ENCODE data around the gene GSTP1. TPM values are rescaled to one million over a fixed set of nuclear protein-coding genes. Genes with fewer than 3 reads are reported as not detected.
"Not testable (repeated sequence)": the region's sequence is repeated elsewhere in the genome, so short reads cannot be mapped to it uniquely, and the experiment has no call there.

GSTP1 gene
- total RNA-seq, 2 donors from 2014 or later = 540 to 577 TPM

- WGBS = 93% methylated on average over 1 of the region's 1 CpG
- DNase-seq (ENCODE audit: low spot score) = no peak
- no peaks in the 10 kb centered on the region for H3K27me3 ChIP-seq (replicated peaks; ENCODE audit: insufficient read depth)
- no peak overlapping the region for H3K27ac ChIP-seq
- no peaks in the 10 kb centered on the region for H3K9me3 ChIP-seq
- no peak overlapping the region for H3K4me3 ChIP-seq
- H3K36me3 ChIP-seq = no peaks in the 10 kb centered on the region
- intact Hi-C loops (cut with DNase I) = no loop called here
- H3K4me1 ChIP-seq (replicated peaks) = no peaks in the 10 kb centered on the region
- TF ChIP-seq CTCF (IDR thresholded peaks at IDR 0.05) (no peak), POLR2AphosphoS5 (IDR thresholded peaks at IDR 0.05) (no peak), POLR2A (IDR thresholded peaks at IDR 0.05) (no peak)
Observed at GRCh38 chr11:67588136-67588503, 4.5 kb downstream of the GSTP1 start.

GRCh38 chr11:67588899-67589415 lies 5.3 kb downstream of the GSTP1 start:
- H3K4me3 ChIP-seq; H3K36me3 ChIP-seq; H3K9me3 ChIP-seq; H3K4me1 ChIP-seq (replicated peaks); H3K27me3 ChIP-seq (replicated peaks; ENCODE audit: insufficient read depth); intact Hi-C loops (cut with DNase I); DNase-seq (ENCODE audit: low spot score); H3K27ac ChIP-seq: not testable (repeated sequence)
- WGBS = 77% methylated on average over 11 of the region's 11 CpGs

GRCh38 chr11:67592880-67593564 lies 9.4 kb downstream of the GSTP1 start:
- H3K4me3 ChIP-seq = no peak overlapping the region
- TF ChIP-seq POLR2A (IDR thresholded peaks at IDR 0.05) (no peak), POLR2AphosphoS5 (IDR thresholded peaks at IDR 0.05) (no peak), CTCF (IDR thresholded peaks at IDR 0.05) (no peak)
- intact Hi-C loops (cut with DNase I) = no loop called here
- no peaks in the 10 kb centered on the region for H3K9me3 ChIP-seq
- no peaks in the 10 kb centered on the region for H3K36me3 ChIP-seq
- DNase-seq (ENCODE audit: low spot score) = no peak
- H3K4me1 ChIP-seq (replicated peaks) = no peaks in the 10 kb centered on the region
- no peaks in the 10 kb centered on the region for H3K27me3 ChIP-seq (replicated peaks; ENCODE audit: insufficient read depth)
- WGBS = 45% methylated on average over 12 of the region's 12 CpGs
- H3K27ac ChIP-seq = no peak overlapping the region

- DNase-seq (ENCODE audit: low spot score) = no peak
- Histone ChIP-seq H3K36me3 (no peaks in the 10 kb centered on the region), H3K9me3 (no peaks in the 10 kb centered on the region), H3K4me1 (replicated peaks) (no peaks in the 10 kb centered on the region), H3K27me3 (replicated peaks; ENCODE audit: insufficient read depth) (no peaks in the 10 kb centered on the region), H3K27ac (no peak overlapping the region), H3K4me3 (no peak overlapping the region)
- TF ChIP-seq POLR2AphosphoS5 (IDR thresholded peaks at IDR 0.05) (no peak), CTCF (IDR thresholded peaks at IDR 0.05) (no peak), POLR2A (IDR thresholded peaks at IDR 0.05) (no peak)
- intact Hi-C loops (cut with DNase I) = no loop called here
- WGBS = 26% methylated on average over 3 of the region's 3 CpGs
Observed at GRCh38 chr11:67593565-67593905, 9.9 kb downstream of the GSTP1 start.

- DNase-seq (ENCODE audit: low spot score) = no peak
- no peaks in the 10 kb centered on the region for H3K27me3 ChIP-seq (replicated peaks; ENCODE audit: insufficient read depth)
- intact Hi-C loops (cut with DNase I) = no loop called here
- H3K4me3 ChIP-seq = no peak overlapping the region
- H3K4me1 ChIP-seq (replicated peaks) = no peaks in the 10 kb centered on the region
- no peaks in the 10 kb centered on the region for H3K36me3 ChIP-seq
- H3K27ac ChIP-seq = no peak overlapping the region
- TF ChIP-seq POLR2AphosphoS5 (IDR thresholded peaks at IDR 0.05) (no peak), POLR2A (IDR thresholded peaks at IDR 0.05) (no peak), CTCF (IDR thresholded peaks at IDR 0.05) (no peak)
- 81% methylated on average over 3 of the region's 3 CpGs for WGBS
- H3K9me3 ChIP-seq = no peaks in the 10 kb centered on the region
Observed at GRCh38 chr11:67594480-67594879, 10.9 kb downstream of the GSTP1 start.
